H1 (cell line): ENCODE data around the gene GMEB2. TPM values are rescaled to one million over a fixed set of nuclear protein-coding genes. Genes with fewer than 3 reads are reported as not detected.

Source experiments
- BRCA1 ChIP-seq: IDR thresholded peaks from 2 replicates; pipeline ENCODE4 v1.6.1; 2012; ENCODE audit warnings: low read depth, low read length, improper control_type of control experiment
- KDM1A ChIP-seq: fragments of 200-600, 300-600 bp; sonication (generic); IDR thresholded peaks from 2 replicates; pipeline ENCODE4 v1.7.1; 2016; ENCODE audit warnings: mild to moderate bottlenecking, low read length, borderline replicate concordance
- polyA plus RNA-seq, 7 experiments: library from polyadenylated mRNA; depleted of rRNA in 3 of 7; stranded (reverse) in 5 of 7; unstranded in 2 of 7; fragments of >200 nt in 5 of 7; fragments of 200-250 nt in 2 of 7; gene quantifications; 1 replicate in 5 of 7; 2 replicates in 1 of 7; 4 replicates in 1 of 7; pipeline versions ENCODE4 v1.2.1 to v1.2.3, GENCODE V29; 2011 to 2013; ENCODE audit warnings: missing spikeins in 2 of 7, mixed read lengths in 2 of 7
- total RNA-seq: library from RNA; stranded (reverse); fragmentation: NEBNext Ultra II Directional; extraction: Animal tissue kit (Norgen Biotek cat#: 25700); gene quantifications from 2 replicates; pipeline ENCODE4 v1.2.1, GENCODE V29; 2021

The GMEB2 gene
- total and polyA plus RNA-seq, 2 of the 8 experiments (the other 6 are each of a cell fraction or from before 2014, with no cell fraction given): 12.9 to 14.2 TPM

DNA sequence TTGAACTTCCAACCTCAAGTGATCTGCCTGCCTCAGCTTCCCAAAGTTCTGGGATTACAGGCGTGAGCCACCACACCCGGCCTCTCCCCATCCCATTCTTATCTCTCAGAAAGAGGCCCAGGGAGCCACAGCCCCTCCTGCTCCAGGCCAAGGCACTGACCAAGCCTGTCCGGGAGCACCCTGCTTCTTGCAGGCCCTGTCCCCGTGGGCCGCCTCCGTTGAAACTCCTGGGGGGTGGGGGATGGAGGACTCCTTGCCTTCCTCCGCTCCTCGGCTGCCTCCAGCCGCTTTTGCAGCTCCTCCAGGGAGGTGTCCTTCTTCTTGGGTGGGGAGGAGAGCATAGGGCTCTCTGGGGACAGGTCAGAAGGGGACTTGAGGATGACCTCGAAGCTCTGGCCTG lies 16.6 kb upstream of the GMEB2 start (continued):
- TF ChIP-seq BRCA1 (no peak), KDM1A (no peak)
